Mucosa of descending colon (tissue), 3 donors: Measurements from ENCODE around the gene SGTA. TPM values are rescaled to one million over a fixed set of nuclear protein-coding genes. Genes with fewer than 3 reads are reported as not detected.

ENCODE experiments used
- ATAC-seq: fragments of 200-7000 bp; cut with Tn5 transposase; one replicate; pipeline ENCODE4 v1.9.1; 2020; ENCODE audit warnings: mild to moderate bottlenecking, moderate library complexity
- DNase-seq, 3 donors: peaks; one replicate each; pipeline ENCODE4 v3.0.0-alpha.2; 2020
- H3K36me3 ChIP-seq: fragments of 200-600 bp; one replicate; pipeline ENCODE4 v1.8.0; 2021; ENCODE audit warnings: low read depth, mild to moderate bottlenecking
- H3K4me1 ChIP-seq: fragments of 200-600 bp; one replicate; pipeline ENCODE4 v1.8.0; 2021; ENCODE audit warnings: low read depth, mild to moderate bottlenecking
- H3K4me3 ChIP-seq: fragments of 200-600 bp; one replicate; pipeline ENCODE4 v1.8.0; 2021; ENCODE audit warnings: mild to moderate bottlenecking
- H3K9me3 ChIP-seq: fragments of 200-600 bp; one replicate; pipeline ENCODE4 v1.8.0; 2021; ENCODE audit warnings: mild to moderate bottlenecking
- CTCF ChIP-seq: fragments of 200-600 bp; IDR thresholded peaks from one replicate; pipeline ENCODE4 v1.8.0; 2022; ENCODE audit warnings: antibody characterized with exemption, mild to moderate bottlenecking
- intact Hi-C, 2 donors: fragments of 100-400 bp; cut with DNase I in 1 of 2; cut with micrococcal nuclease in 1 of 2; formaldehyde crosslinking; loops; one replicate each; pipeline versions ENCODE4 v1.11.0 to v1.11.1; 2022; cut with DNase I, micrococcal nuclease
- total RNA-seq, 3 donors: library from RNA; stranded (reverse); fragmentation: NEBNext Ultra II Directional in 2 of 3; extraction: Animal tissue kit (Norgen Biotek cat#: 25700) in 2 of 3; gene quantifications; one replicate each; pipeline versions ENCODE4 v1.2.1 to v1.2.4, GENCODE V29; 2021 to 2023
- donor health status: DM: no; HTN: no; CAD: no; lungs with moderate emphysema.
- donor health status: DM: no; HTN: no; CAD: no.
- donor health status: DM: no; HTN: yes; CAD: no.

Gene SGTA
- total RNA-seq, 3 donors from 2014 or later = 37.7 to 52.7 (median 48.9) TPM

- ATAC-seq = no peak
- Histone ChIP-seq H3K4me1 (peaks cover 18% of the 10 kb centered on the region), H3K36me3 (no peaks in the 10 kb centered on the region), H3K9me3 (no peaks in the 10 kb centered on the region), H3K4me3 (no peak overlapping the region)
- DNase-seq = no peak
- intact Hi-C loops = no loop called here
- TF ChIP-seq CTCF = no peak
Observed at GRCh38 chr19:2780284-2780683, 2.8 kb downstream of the SGTA start.

GRCh38 chr19:2779121-2779740 is 3.8 kb downstream of the SGTA start:
- intact Hi-C loops = no loop called here

GRCh38 chr19:2777952-2778683 is 5.0 kb downstream of the SGTA start:
- TF ChIP-seq CTCF = no peak
- intact Hi-C loops = no loop called here
- DNase-seq = no peak
- ATAC-seq = no peak
- Histone ChIP-seq H3K9me3 (no peaks in the 10 kb centered on the region), H3K4me1 (peaks cover 13% of the 10 kb centered on the region), H3K36me3 (no peaks in the 10 kb centered on the region), H3K4me3 (no peak overlapping the region)

More at GRCh38 chr19:2779121-2779740, 3.8 kb downstream of the SGTA start:
- no peaks in the 10 kb centered on the region for H3K36me3 ChIP-seq
- H3K4me1 ChIP-seq = peaks cover 13% of the 10 kb centered on the region
- DNase-seq (no peak), ATAC-seq (no peak)
- no peak for TF ChIP-seq CTCF
- H3K4me3 ChIP-seq = no peak overlapping the region
- no peaks in the 10 kb centered on the region for H3K9me3 ChIP-seq

GRCh38 chr19:2775556-2776430 is 7.3 kb downstream of the SGTA start:
- Histone ChIP-seq H3K9me3 (no peaks in the 10 kb centered on the region), H3K4me1 (peaks cover 3% of the 10 kb centered on the region), H3K36me3 (no peaks in the 10 kb centered on the region), H3K4me3 (no peak overlapping the region)
- intact Hi-C loops = no loop called here
- ATAC-seq = peak; percentile 40
- TF ChIP-seq CTCF = no peak
- peak in 2 of 3 donors; percentile 58 to 70 for DNase-seq

GRCh38 chr19:2774953-2775555 is 8.0 kb downstream of the SGTA start:
- ATAC-seq (no peak), DNase-seq (no peak)
- intact Hi-C loops = no loop called here
- peaks cover 6% of the 10 kb centered on the region for H3K4me1 ChIP-seq
- no peak for TF ChIP-seq CTCF
- no peaks in the 10 kb centered on the region for H3K36me3 ChIP-seq
- no peak overlapping the region for H3K4me3 ChIP-seq
- H3K9me3 ChIP-seq = no peaks in the 10 kb centered on the region
